ENCODE results near the gene KCNJ5. TPM values are rescaled to one million over a fixed set of nuclear protein-coding genes. Genes with fewer than 3 reads are reported as not detected.

KCNJ5 gene
- total RNA-seq, 1 experiment from 2014 or later, result 0.17 TPM

DNA sequence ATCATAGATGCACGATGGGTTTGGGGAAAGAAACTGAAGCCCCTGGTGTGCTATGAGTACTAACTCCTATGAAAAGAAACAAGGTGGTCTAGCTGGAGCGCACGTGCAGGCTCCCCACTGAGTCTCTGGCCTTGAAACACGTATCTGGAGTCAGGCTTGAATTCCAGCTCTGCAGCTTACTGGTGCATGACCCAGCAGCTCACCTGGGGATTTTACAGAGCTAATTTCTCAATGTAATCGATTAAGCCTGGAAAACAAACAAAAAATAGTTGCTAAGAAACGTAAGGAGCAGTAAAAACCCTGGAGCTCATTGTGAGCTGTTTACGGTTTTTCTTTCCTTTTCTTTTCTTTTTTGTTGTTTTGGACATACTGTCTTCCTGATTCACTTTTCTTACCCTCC, 36.3 kb upstream of the KCNJ5 start:
- no peak overlapping the region for H3K4me2 ChIP-seq (ENCODE audit: low read length)
- no TSS peak for BruUV-seq (replicated peaks)
- no peak for DNase-seq (ENCODE audit: low read depth, low spot score)
- H3K9ac ChIP-seq (ENCODE audit: low read length), result no peak overlapping the region
- intact Hi-C loops (cut with micrococcal nuclease), result no loop called here
- peaks cover 2% of the 10 kb centered on the region; the same call in 1 of the 2 replicates for H3K27me3 ChIP-seq (ENCODE audit: insufficient read depth, low read length)
- H3K4me1 ChIP-seq (ENCODE audit: control insufficient read depth in 1 of 2, insufficient read depth in 2 of 2, low read length in 2 of 2), result peaks cover 0 to 6% of the 10 kb centered on the region in 2 experiments; a peak in 1 of 4 replicates
- H2AFZ ChIP-seq (ENCODE audit: low read depth, low read length, poor library complexity, severe bottlenecking), result no peak overlapping the region
- no peaks in the 10 kb centered on the region for H3K36me3 ChIP-seq (ENCODE audit: control insufficient read depth in 1 of 2, insufficient read depth in 2 of 2, low read length in 2 of 2)
- no peak overlapping the region for H3K4me3 ChIP-seq (replicated peaks in 1 of 2; ENCODE audit: low read depth in 1 of 2, low read length in 2 of 2)
- ChIA-PET RAD21 (ENCODE audit: low non-redundant PET in 1 of 2, low total read pairs in 2 of 2, uncharacterized antibody in 2 of 2, unreplicated experiment in 2 of 2) (no interaction called here), CTCF (no interaction called here), POLR2A (no interaction called here)
- H4K20me1 ChIP-seq (ENCODE audit: insufficient read depth), result no peaks in the 10 kb centered on the region
- TF ChIP-seq, protein P1, sequence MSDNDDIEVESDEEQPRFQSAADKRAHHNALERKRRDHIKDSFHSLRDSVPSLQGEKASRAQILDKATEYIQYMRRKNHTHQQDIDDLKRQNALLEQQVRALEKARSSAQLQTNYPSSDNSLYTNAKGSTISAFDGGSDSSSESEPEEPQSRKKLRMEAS (IDR thresholded peaks at IDR 0.05), result no peak
- no peak for TF ChIP-seq JUND (IDR thresholded peaks at IDR 0.05)
- TF ChIP-seq EZH2phosphoT487 (IDR thresholded peaks at IDR 0.05; ENCODE audit: borderline replicate concordance), result no peak
- no peak for TF ChIP-seq REST (IDR thresholded peaks at IDR 0.05; ENCODE audit: low read depth)
- TF ChIP-seq ZNF274 (IDR thresholded peaks at IDR 0.05; ENCODE audit: low read depth, low read length), result no peak
- TF ChIP-seq POLR2A (IDR thresholded peaks at IDR 0.05; ENCODE audit: borderline replicate concordance, extremely low read depth, insufficient read depth, insufficient read length), result no peak
- no peak for TF ChIP-seq SIN3A (IDR thresholded peaks at IDR 0.05; ENCODE audit: low read depth)
- TF ChIP-seq RAD21 (IDR thresholded peaks at IDR 0.05; ENCODE audit: low read depth), result no peak
- TF ChIP-seq ELF1 (IDR thresholded peaks at IDR 0.05; ENCODE audit: borderline replicate concordance, low read depth), result no peak
- TF ChIP-seq EGR1 (IDR thresholded peaks at IDR 0.05; ENCODE audit: low read depth), result no peak
- no peak for TF ChIP-seq EZH2 (IDR thresholded peaks at IDR 0.05)
- H3K9me2 ChIP-seq (ENCODE audit: insufficient read depth), result no peaks in the 10 kb centered on the region
- no peaks in the 10 kb centered on the region for H3K79me2 ChIP-seq (ENCODE audit: insufficient read depth, low read length)
- H3K9me3 ChIP-seq (ENCODE audit: control insufficient read depth in 1 of 2, insufficient read depth in 1 of 2, low read depth in 1 of 2, low read length in 2 of 2), result no peaks in the 10 kb centered on the region
- no peak for ATAC-seq
- no peak overlapping the region for H3K27ac ChIP-seq (ENCODE audit: low read depth, low read length)
